HepG2 (cell line): ENCODE results near the gene CEP78. TPM values are rescaled to one million over a fixed set of nuclear protein-coding genes. Genes with fewer than 3 reads are reported as not detected.

Experiments
- ATF4 ChIP-seq, 2 experiments: fragments of 450-650 bp in 1 of 2; sonication (generic) in 1 of 2; formaldehyde crosslinking; IDR thresholded peaks; 2 replicates each; pipeline versions ENCODE4 v1.5.0 to v1.8.0; 2020 to 2022; ENCODE audit warnings: mild to moderate bottlenecking in 1 of 2, missing genetic modification reagents in 1 of 2
- EED ChIP-seq: sonication (generic); formaldehyde crosslinking; IDR thresholded peaks from 2 replicates; pipeline ENCODE4 v1.5.0; 2020; ENCODE audit warnings: mild to moderate bottlenecking, missing genetic modification reagents
- ELF3 ChIP-seq: IDR thresholded peaks from 2 replicates; pipeline ENCODE4 v1.6.1; 2016; ENCODE audit warnings: missing genetic modification reagents, missing compliant biosample characterization
- GATAD2A ChIP-seq: IDR thresholded peaks from 2 replicates; pipeline ENCODE4 v1.6.1; 2016
- GFI1 ChIP-seq: sonication (generic); formaldehyde crosslinking; IDR thresholded peaks from 2 replicates; pipeline ENCODE4 v1.5.0; 2020; ENCODE audit warnings: missing genetic modification reagents, mild to moderate bottlenecking, borderline replicate concordance
- JUND ChIP-seq: sonication (generic); formaldehyde crosslinking; IDR thresholded peaks from 2 replicates; pipeline ENCODE4 v1.8.0; 2022; ENCODE audit warnings: mild to moderate bottlenecking, missing genetic modification reagents
- KLF6 ChIP-seq: IDR thresholded peaks from 2 replicates; pipeline ENCODE4 v1.8.0; 2016; ENCODE audit warnings: missing biosample characterization, missing genetic modification reagents
- LCORL ChIP-seq, 2 experiments: fragments of 450-650 bp in 1 of 2; sonication (generic) in 1 of 2; formaldehyde crosslinking in 1 of 2; IDR thresholded peaks; 2 replicates each; pipeline versions ENCODE4 v1.5.0 to v1.6.1; 2017 to 2020; ENCODE audit warnings: antibody characterized with exemption in 1 of 2, missing genetic modification reagents in 1 of 2
- MIER2 ChIP-seq: IDR thresholded peaks from 2 replicates; pipeline ENCODE4 v1.6.1; 2016; ENCODE audit warnings: missing biosample characterization, missing genetic modification reagents
- NCOR1 ChIP-seq: fragments of 200-600 bp; sonication (generic); IDR thresholded peaks from 2 replicates; pipeline ENCODE4 v1.7.0; 2017; ENCODE audit warnings: antibody characterized with exemption, low read length, borderline replicate concordance
- NFIC ChIP-seq: IDR thresholded peaks from 2 replicates; pipeline ENCODE4 v1.6.1; 2012; ENCODE audit warnings: mild to moderate bottlenecking, low read length, inconsistent platforms
- POLR2G ChIP-seq: fragments of 200-400 bp; formaldehyde crosslinking; IDR thresholded peaks from 2 replicates; pipeline ENCODE4 v1.6.1; 2018; ENCODE audit warnings: mild to moderate bottlenecking, low read depth, low read length, moderate library complexity
- RAD51 ChIP-seq: fragments of 450-650 bp; IDR thresholded peaks from 2 replicates; pipeline ENCODE4 v1.6.1; 2016; ENCODE audit warnings: borderline replicate concordance
- SKI ChIP-seq: fragments of 450-650 bp; IDR thresholded peaks from one replicate; pipeline ENCODE4 v1.6.1; 2018; ENCODE audit warnings: mild to moderate bottlenecking; ENCODE audit not compliant: partially characterized antibody
- SOX13 ChIP-seq, 3 experiments: fragments of 450-650 bp in 1 of 3; sonication (generic) in 1 of 3; formaldehyde crosslinking in 1 of 3; IDR thresholded peaks in 2 of 3; conservative IDR thresholded peaks in 1 of 3; 2 replicates each; pipeline versions ENCODE4 v1.5.0 to v1.6.1; 2016 to 2020; ENCODE audit warnings: antibody characterized with exemption in 1 of 3, mild to moderate bottlenecking in 1 of 3, missing compliant biosample characterization in 1 of 3, missing genetic modification reagents in 1 of 3, moderate library complexity in 1 of 3
- ZC3H4 ChIP-seq: sonication (generic); formaldehyde crosslinking; IDR thresholded peaks from 2 replicates; pipeline ENCODE4 v1.4.0; 2020; ENCODE audit warnings: missing genetic modification reagents, borderline replicate concordance
- ZFP62 ChIP-seq: sonication (generic); formaldehyde crosslinking; IDR thresholded peaks from 2 replicates; pipeline ENCODE4 v1.4.0; 2020; ENCODE audit warnings: missing genetic modification reagents
- ZMYM4 ChIP-seq: sonication (generic); formaldehyde crosslinking; IDR thresholded peaks from 2 replicates; pipeline ENCODE4 v1.8.1; 2023; ENCODE audit warnings: mild to moderate bottlenecking, missing genetic modification reagents
- ZNF20 ChIP-seq: sonication (generic); formaldehyde crosslinking; IDR thresholded peaks from 2 replicates; pipeline ENCODE4 v1.4.0; 2020; ENCODE audit warnings: mild to moderate bottlenecking, moderate library complexity, missing genetic modification reagents
- ZNF446 ChIP-seq: sonication (generic); formaldehyde crosslinking; IDR thresholded peaks from 2 replicates; pipeline ENCODE4 v1.5.0; 2020; ENCODE audit warnings: mild to moderate bottlenecking, missing genetic modification reagents
- polyA plus RNA-seq, 8 experiments: library from polyadenylated mRNA; depleted of rRNA in 3 of 8; stranded (reverse) in 7 of 8; unstranded in 1 of 8; fragments of >200 nt; fragmentation: Illumina TruSeq in 4 of 8; extraction: Trizol in 4 of 8; gene quantifications; 2 replicates each; pipeline versions ENCODE4 v1.2.1 to v1.2.3, GENCODE V29; 2011 to 2016; ENCODE audit warnings: low read depth in 4 of 8, missing spikeins in 1 of 8, mixed read lengths in 1 of 8; ENCODE audit not compliant: insufficient read depth in 1 of 8
- total RNA-seq, 5 experiments: library from RNA; depleted of rRNA; stranded (reverse); fragments of >200 nt; fragmentation: Illumina TruSeq; extraction: Trizol; gene quantifications; 2 replicates each; pipeline ENCODE4 v1.2.3, GENCODE V29; 2016; ENCODE audit warnings: low read depth in 1 of 5
- TF ChIP-seq, protein P1 (sequence below): sonication (generic); formaldehyde crosslinking; IDR thresholded peaks from 2 replicates; pipeline ENCODE4 v1.4.0; 2020; ENCODE audit warnings: missing genetic modification reagents, borderline replicate concordance
- TF ChIP-seq, protein P2 (sequence below): sonication (generic); formaldehyde crosslinking; IDR thresholded peaks from 2 replicates; pipeline ENCODE4 v1.8.0; 2022; ENCODE audit warnings: missing genetic modification reagents, low read depth, mild to moderate bottlenecking, borderline replicate concordance
- TF ChIP-seq, protein P3 (sequence below): sonication (generic); formaldehyde crosslinking; IDR thresholded peaks from 2 replicates; pipeline ENCODE4 v1.4.0; 2020; ENCODE audit warnings: missing genetic modification reagents, mild to moderate bottlenecking, borderline replicate concordance
- TF ChIP-seq, protein P4 (sequence below): sonication (generic); formaldehyde crosslinking; IDR thresholded peaks from 2 replicates; pipeline ENCODE4 v1.4.0; 2020; ENCODE audit warnings: missing genetic modification reagents

The CEP78 gene
- total and polyA plus RNA-seq, 2 of the 13 experiments (the other 11 are each of a cell fraction or from before 2014, with no cell fraction given): 5.1 to 30.8 TPM

GRCh38 chr9:78296201-78296892, 60.5 kb downstream of the CEP78 start (continued):
- TF ChIP-seq GFI1 (CRISPR knock-in tag) (peak; percentile 20; the same call in 1 of the 2 replicates), ZNF446 (CRISPR knock-in tag) (no peak), ZNF20 (CRISPR knock-in tag) (no peak; the same call in 1 of the 2 replicates), ZFP62 (no peak), EED (CRISPR knock-in tag) (no peak), SKI (no peak), ZMYM4 (no peak), JUND (CRISPR knock-in tag) (no peak), GATAD2A (peak; percentile 33), LCORL (IDR thresholded peaks at IDR 0.05) (no peak), LCORL (CRISPR knock-in tag; IDR thresholded peaks at IDR 0.05) (peak; percentile 19; the same call in 1 of the 2 replicates), MIER2 (CRISPR knock-in tag) (no peak), RAD51 (no peak), ATF4 (CRISPR knock-in tag; IDR thresholded peaks at IDR 0.05) (peak in 1 of 2 experiments; percentile 54; a peak in 1 of 4 replicates), ELF3 (peak; percentile 39; the same call in 1 of the 2 replicates), NFIC (0 out of 2 replicates have a peak, but pooled peaks have one; percentile 25), SOX13 (IDR thresholded peaks at IDR 0.05) (no peak), SOX13 (CRISPR knock-in tag; conservative IDR thresholded peaks at IDR 0.05 in 1 of 2, IDR thresholded peaks at IDR 0.05 in 1 of 2) (0 out of 4 replicates have a peak, but pooled peaks of 1 of the 2 experiments have one; percentile 70), ZC3H4 (peak; percentile 72; the same call in 1 of the 2 replicates), KLF6 (CRISPR knock-in tag) (0 out of 2 replicates have a peak, but pooled peaks have one; percentile 52), POLR2G (peak; percentile 77), NCOR1 (no peak)
- TF ChIP-seq, protein P1, sequence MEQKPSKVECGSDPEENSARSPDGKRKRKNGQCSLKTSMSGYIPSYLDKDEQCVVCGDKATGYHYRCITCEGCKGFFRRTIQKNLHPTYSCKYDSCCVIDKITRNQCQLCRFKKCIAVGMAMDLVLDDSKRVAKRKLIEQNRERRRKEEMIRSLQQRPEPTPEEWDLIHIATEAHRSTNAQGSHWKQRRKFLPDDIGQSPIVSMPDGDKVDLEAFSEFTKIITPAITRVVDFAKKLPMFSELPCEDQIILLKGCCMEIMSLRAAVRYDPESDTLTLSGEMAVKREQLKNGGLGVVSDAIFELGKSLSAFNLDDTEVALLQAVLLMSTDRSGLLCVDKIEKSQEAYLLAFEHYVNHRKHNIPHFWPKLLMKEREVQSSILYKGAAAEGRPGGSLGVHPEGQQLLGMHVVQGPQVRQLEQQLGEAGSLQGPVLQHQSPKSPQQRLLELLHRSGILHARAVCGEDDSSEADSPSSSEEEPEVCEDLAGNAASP (CRISPR knock-in tag): no peak
- TF ChIP-seq, protein P2, sequence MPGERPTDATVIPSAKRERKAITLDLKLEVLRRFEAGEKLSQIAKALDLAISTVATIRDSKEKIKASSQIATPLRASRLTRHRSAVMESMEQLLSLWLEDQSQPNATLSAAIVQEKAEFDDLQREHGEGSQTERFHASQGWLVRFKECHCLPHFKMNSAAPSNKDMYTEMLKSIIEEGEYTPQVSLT (CRISPR knock-in tag): no peak
- TF ChIP-seq, protein P3, sequence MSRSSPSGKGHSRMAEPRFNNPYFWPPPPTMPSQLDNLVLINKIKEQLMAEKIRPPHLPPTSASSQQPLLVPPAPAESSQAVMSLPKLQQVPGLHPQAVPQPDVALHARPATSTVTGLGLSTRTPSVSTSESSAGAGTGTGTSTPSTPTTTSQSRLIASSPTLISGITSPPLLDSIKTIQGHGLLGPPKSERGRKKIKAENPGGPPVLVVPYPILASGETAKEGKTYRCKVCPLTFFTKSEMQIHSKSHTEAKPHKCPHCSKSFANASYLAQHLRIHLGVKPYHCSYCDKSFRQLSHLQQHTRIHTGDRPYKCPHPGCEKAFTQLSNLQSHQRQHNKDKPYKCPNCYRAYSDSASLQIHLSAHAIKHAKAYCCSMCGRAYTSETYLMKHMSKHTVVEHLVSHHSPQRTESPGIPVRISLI (CRISPR knock-in tag): 0 out of 2 replicates have a peak, but pooled peaks have one; percentile 18
- TF ChIP-seq, protein P4, sequence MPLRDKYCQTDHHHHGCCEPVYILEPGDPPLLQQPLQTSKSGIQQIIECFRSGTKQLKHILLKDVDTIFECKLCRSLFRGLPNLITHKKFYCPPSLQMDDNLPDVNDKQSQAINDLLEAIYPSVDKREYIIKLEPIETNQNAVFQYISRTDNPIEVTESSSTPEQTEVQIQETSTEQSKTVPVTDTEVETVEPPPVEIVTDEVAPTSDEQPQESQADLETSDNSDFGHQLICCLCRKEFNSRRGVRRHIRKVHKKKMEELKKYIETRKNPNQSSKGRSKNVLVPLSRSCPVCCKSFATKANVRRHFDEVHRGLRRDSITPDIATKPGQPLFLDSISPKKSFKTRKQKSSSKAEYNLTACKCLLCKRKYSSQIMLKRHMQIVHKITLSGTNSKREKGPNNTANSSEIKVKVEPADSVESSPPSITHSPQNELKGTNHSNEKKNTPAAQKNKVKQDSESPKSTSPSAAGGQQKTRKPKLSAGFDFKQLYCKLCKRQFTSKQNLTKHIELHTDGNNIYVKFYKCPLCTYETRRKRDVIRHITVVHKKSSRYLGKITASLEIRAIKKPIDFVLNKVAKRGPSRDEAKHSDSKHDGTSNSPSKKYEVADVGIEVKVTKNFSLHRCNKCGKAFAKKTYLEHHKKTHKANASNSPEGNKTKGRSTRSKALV (CRISPR knock-in tag): 0 out of 2 replicates have a peak, but pooled peaks have one; percentile 40
